GOT3 (cell line): ENCODE data around the gene SUN1.
"Not testable (repeated sequence)": the region's sequence is repeated elsewhere in the genome, so short reads cannot be mapped to it uniquely, and the experiment has no call there.

Source experiments
- DNase-seq: peaks from one replicate; lab custom pipeline; 2025; ENCODE audit warnings: mixed read lengths; lab: John Stamatoyannopoulos, UW

Gene SUN1

DNA sequence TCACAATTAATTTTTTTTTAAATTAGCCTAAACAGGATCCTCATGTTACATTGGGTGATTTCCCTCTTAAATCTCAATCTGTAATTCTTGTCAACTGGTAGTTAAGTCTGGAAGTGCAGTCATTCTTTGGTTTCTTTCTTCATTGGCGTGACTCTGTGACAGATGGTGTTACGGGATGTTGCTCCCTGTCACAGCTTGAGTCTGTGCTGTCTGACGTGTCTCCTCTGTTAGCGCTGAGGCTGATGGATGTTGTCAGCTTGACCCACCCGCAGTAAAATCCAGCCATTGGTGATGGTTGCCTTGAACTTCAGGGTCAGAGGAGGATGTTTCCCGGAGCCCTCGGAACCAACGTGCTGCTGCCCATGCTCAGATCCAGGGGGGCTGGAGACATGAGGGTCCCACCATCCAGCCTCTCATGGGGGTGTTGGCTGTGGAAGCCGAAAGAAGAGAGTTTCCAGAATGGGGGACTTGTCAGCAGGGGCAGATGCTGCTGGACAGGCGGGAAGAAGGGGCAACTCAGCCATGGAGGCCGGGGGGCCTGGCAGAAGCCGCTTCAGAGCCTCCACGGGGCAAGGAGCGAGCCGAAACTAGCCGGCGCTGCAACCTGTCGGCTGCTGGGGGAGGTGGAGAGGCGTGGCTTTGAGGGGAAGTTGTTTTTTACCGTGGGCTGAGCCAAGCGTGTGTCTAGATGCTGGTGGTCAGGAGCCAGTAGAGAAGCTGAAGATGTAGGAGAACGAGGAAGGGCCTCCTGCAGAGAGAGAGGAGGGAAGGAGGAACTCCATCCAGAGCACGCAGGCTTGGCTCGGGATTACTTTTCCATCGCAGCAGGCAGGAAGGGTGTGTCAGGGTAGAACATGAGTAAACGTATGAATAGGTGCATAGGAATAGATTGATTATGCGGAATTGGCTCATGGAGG, 3.5 kb downstream of the SUN1 start:
- no peak for DNase-seq

DNA sequence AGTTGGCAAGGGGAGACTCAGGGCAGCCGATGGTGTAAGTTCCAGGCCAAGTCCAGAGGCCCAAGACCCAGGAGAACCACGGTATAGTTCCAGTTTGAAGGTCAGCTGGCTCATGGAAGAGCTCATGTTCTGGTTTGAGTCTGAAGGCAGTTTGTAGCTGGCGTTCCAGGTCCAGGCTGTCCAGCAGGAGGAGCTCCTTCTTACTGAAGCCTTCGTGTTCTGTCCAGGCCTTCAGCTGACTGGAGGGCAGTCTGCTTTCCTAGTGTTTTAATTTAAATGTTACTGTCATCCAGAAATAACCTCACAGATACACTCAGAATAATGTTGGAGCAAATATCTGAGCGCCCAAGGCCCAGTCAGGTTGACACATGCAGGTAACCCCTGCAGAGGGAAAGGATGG, 4.2 kb downstream of the SUN1 start:
- DNase-seq = no peak

DNA sequence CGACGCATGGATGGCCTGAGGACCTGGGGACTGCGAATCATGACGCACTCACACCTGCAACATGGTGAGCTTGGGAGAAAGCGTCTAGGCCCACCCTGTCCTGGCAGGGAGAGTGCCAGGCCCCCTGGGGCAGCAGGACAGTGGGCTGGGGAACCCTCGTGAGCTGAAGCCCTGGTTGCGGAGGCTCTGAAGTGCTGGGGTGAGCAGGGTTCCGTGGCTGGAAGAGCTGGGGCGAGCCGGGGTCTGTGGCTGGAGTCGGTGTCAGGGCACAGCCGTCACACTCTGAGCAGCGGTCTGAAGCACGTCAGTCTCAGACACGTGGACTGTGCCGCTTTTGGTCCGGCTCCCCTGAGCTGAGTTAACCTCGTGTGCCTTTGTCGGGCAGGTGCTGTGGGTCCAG, 4.7 kb downstream of the SUN1 start:
- DNase-seq = no peak

DNA sequence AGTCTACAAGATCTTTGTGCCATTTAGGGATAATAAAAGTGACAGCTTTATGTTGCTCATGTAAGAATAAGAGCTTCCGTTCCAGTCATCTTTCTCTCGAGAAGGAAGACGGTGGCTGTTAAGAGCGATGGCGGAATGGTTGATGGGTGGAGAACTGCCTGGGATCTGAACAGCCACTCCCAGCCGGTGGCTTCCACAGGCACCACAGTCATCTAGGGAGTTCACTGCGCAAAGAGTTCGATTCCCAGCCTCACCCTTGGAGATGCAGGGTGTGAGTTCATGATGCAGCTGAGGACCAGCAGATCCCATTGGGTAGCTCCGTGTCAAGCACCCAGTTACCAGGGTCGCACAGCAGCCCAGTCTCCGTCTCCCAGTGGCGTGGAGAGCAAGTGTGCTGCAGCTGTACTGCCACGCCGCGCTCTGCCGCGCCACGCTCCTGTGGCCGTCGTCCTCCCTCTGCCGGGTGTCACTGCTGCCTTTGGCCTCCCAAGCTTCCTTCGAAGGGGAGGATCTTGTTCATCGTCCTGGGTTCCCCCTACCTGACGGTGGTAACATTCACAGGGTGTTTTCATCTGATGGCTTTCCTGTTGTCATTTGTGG, 7.8 kb downstream of the SUN1 start:
- DNase-seq = no peak

DNA sequence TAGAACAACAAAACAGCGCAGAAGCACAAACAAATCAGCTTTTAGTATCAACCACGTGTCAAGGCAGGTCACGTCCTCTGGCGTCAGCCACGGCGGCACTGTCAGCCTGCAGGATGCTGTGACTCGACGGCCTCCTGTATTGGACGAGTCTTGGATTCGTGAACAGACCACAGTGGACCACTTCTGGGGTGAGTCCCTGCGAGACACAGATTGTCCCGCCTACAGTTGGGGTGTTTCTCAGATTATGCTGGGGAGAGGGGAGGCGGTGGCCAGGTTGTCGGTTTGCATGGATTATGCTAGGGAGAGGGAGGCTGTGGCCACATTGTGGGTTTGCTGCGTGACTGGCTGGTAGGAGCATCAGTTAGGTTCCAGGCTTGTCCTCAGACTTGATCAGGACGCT, 9.7 kb downstream of the SUN1 start:
- DNase-seq = no peak

DNA sequence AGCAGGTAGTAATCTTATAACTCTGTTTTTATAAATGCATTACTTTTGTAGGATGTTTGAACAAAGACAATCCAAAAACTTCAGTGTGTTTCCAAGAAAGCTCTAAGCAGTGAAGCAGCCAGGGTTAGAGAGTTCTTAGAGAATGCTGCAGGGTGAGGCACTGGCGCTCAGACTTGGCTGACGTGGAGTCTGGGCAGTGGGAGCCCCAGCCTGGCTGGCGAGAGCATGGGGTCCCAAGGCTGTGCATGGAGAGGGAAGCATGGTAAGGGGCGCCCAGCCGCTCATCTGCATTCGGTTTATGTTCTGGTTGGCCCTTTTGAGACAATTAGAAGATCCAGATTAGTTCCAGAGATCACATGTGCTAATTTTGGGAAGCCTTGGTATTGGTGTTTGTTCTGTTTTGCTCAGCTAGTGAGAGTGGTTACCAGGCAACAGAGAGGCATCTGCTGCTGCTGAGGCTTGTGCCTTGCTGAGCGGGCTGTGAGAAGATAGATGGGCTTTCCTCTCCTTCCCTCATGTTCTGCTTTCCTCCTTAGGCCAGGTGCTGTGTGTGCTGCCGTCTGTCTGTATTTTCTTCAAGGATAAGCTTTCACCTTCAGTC, 10.3 kb downstream of the SUN1 start:
- no peak for DNase-seq

DNA sequence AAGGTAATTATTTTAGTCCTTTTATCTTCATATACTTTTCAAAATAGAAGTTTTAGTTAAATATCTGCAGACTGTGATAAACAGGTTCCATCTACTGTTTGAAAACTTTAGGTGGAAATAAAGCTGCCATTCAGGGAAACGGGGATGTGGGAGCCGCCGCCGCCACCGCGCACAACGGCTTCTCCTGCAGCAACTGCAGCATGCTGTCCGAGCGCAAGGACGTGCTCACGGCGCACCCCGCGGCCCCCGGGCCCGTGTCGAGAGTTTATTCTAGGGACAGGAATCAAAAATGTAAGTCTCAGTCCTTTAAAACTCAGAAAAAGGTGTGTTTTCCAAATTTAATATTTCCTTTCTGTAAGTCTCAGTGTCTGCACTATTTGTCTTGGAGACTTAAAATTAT, 11.0 kb downstream of the SUN1 start:
- DNase-seq = no peak

DNA sequence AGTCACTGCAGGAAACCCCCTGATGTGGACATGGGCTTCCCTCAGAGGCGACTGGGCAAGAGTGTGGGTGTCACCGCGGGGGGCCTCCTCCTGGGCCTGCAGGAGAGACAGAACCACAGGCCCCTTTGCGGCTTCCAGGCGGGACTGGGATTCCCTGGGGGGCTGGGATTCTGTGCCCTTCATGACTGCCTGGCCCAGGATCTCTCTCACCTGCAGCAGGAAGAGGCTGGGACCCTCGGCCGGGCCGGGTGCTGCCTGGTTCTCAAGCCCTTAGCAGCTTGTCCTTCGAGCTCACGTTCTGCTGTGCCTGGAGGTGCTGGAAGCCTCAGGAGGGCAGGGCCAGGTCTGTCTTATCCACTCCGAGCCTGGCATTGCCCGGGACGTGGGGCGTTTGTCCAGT, 11.8 kb downstream of the SUN1 start:
- no peak for DNase-seq

DNA sequence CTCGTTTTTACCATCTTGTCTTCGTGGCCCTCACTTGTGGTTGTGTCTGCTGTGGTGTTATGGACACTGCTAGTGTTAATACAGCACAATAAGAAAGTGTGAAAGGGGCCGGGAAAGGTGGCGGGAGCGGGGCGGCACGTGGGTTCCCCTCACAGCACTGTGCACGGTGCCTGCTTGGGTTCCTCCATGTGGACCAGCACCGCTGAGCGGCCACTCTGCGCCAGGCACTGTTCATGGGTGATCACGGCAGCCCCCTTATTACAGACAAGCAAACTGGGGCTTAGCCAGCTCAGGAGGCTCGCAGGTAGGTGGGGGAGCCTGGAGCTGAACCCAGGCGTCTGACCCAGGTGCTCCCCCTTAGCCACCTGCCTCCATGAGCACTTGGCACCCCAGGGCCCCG, 12.2 kb downstream of the SUN1 start:
- DNase-seq = no peak

DNA sequence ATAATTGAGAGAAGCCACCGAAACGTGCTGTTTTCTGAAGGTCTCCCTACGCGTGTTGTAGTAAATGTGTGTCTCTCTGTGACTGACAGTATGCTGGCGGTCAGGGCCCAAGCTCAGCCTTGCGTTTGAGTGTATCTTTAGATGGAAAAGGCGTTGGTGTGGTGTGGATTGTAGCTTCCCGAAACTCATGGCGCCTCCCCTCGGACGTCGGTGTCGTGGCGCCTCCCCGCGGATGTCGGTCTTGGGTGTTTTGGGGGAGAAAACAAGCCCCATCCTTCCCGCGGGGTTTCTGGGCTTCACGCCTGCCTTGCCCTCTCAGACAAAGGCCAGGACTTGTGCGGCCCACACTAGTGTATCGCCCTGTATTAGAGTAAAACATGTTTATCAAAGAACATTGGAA, 12.8 kb downstream of the SUN1 start:
- DNase-seq = no peak

DNA sequence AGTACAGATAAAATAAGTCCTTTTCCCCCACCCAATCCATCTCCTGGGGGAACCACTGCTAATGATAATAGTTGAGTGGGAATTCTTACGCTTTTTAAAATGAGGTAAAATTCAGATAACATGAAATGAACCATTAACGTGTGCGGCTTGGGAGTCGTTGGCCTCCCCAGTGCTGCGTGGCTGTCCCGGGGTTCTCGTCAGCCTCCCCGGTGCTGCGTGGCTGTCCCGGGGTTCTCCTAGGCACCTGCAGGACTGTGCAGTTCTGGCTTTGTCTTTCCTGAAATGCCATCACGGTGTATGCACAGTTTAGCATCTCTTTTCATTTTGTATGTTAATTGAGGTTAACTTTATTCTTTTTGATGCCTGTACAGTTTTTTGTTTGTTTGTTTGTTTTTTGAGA, 13.5 kb downstream of the SUN1 start:
- no peak for DNase-seq

DNA sequence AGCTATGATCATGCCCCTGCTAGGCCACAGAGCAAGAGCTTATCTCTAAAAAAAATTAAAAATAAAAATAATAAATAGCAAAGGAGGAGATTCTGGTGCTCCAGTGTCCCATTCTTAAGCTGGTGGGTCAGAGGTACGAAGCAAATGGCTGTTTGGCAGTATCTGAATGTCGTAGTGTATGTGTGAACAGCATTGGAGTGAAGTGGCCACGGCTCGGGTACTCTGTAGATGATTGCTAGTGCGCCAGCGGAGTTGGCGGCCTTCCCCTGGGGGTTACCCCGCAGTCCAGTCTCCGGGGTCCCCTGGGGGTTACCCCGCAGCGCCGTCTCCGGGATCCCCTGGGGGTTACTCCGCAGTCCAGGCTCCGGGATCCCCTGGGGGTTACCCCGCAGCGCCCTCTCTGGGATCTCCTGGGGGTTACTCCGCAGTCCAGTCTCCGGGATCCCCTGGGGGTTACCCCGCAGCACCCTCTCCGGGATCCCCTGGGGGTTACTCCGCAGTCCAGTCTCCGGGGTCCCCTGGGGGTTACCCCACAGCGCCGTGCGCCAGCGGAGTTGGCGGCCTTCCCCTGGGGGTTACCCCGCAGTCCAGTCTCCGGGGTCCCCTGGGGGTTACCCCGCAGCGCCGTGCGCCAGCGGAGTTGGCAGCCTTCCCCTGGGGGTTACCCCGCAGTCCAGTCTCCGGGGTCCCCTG, 14.8 kb downstream of the SUN1 start:
- not testable (repeated sequence) for DNase-seq

DNA sequence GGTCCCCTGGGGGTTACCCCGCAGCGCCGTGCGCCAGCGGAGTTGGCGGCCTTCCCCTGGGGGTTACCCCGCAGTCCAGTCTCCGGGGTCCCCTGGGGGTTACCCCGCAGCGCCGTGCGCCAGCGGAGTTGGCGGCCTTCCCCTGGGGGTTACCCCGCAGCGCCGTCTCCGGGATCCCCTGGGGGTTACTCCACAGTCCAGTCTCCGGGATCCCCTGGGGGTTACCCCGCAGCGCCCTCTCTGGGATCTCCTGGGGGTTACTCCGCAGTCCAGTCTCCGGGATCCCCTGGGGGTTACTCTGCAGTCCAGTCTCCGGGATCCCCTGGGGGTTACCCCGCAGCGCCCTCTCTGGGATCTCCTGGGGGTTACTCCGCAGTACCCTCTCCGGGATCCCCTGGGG, 15.5 kb downstream of the SUN1 start:
- not testable (repeated sequence) for DNase-seq

DNA sequence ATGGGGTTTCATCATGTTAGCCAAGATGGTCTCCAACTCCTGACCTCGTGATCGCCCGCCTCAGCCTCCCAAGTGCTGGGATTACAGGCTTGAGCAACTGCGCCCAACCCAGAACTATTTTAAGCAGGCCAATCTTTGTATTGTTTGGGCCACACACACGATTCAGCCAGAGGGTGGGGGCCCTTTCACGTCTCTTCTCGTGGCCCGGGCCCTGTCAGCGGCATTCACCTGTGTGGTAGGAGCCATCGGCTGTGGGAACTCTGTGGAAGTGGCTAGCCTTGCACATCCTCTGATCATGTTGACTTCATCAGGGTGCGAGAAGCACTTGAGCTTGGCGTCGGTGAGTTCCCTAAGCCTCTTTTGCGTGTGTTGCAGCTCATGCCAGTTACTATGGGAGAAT, 16.9 kb downstream of the SUN1 start:
- no peak for DNase-seq

DNA sequence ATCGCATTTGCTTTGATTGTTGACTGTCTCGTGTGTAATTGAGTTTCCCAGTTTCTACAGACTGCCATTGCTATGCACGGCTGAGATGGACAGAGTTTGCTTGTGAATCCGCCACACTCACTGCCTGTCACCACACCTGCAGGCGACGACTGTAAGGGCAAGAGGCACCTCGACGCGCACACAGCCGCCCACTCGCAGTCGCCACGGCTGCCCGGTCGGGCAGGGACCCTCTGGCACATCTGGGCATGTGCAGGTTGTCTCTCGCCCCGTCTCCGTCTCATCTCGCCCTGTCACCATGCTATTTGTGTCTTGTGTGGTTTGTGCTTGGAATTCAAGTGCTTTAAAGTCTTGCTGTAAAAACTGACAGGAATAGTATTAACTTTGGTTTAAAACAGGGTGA, 17.5 kb downstream of the SUN1 start:
- DNase-seq = no peak

DNA sequence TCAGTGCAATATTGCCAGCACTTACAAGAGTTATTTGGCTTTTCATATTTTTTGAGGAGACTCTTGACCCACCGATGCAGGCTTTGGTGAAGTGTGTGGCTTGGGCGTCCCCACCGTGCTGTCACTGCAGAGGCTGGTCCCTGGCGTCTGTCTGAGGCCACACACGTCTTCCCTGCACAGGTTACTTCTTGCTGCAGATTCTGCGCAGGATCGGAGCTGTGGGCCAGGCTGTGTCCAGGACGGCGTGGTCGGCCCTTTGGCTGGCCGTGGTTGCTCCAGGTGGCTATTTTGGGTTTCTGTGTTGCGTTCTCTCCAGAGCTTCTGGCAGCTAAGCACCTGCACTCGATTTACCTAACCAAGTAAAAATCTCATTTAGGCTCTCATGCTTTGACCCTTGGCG, 18.9 kb downstream of the SUN1 start:
- DNase-seq = no peak

DNA sequence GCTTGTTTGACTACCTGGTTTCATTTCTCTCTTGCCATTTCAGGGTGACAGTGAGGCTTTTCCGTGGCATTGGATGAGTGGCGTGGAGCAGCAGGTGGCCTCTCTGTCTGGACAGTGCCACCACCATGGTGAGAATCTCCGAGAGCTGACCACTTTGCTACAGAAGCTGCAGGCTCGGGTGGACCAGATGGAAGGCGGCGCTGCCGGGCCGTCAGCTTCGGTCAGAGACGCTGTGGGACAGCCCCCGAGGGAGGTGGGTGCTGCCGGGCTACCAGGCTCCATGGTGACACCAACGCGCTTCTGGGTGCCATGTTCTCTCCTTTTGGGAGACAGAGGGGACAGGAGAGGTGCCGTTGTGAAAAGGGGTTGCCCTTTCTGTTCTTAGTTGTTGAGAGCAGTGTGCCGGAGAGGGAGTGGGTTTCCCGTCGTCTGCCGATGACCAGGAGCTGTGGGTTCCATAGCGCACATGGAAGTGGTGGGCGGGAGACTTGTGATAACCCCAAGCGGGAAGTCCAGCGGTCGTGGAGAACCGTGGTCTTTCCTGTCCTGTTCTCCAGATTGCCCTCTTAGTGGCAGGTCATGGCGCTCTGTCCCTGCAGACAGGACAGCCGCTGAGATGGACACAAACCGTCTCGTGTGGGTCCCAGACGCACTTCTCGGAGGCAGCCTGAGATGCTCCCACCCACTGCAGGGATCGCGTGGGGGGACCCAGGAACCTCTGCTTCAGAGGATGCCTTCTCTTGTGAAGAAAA, 21.3 kb downstream of the SUN1 start:
- DNase-seq = no peak

DNA sequence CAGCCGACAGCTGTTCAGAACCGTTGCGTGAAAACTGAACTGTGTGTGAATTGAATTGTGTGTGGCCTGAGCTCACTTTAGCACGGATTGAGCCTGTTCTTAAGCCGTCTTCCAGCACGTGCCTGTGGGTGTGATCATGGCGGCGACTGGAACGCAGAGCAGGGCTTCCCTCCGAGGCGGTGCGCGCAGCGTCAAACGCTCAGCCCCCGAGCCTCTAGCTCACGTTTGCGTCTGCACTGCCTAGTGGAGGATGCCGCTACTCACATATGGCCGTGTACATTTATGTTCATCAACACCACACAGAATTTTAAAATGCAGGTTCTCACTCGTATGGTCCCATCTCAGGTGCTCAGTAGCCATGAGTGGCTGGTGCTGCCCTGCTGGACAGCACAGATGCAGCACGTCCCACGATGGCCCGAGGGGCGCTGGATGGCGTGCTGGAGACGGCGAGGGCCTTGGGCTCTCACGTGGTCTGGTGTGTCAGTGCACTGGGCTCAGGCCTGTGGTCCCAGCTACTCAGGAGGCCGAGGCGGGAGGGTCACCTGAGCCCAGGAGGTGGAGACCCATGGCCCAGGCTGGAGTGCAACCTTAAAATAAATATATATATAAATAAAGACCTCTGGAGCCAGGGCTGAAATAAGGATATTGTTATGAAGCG, 22.0 kb downstream of the SUN1 start:
- no peak for DNase-seq

DNA sequence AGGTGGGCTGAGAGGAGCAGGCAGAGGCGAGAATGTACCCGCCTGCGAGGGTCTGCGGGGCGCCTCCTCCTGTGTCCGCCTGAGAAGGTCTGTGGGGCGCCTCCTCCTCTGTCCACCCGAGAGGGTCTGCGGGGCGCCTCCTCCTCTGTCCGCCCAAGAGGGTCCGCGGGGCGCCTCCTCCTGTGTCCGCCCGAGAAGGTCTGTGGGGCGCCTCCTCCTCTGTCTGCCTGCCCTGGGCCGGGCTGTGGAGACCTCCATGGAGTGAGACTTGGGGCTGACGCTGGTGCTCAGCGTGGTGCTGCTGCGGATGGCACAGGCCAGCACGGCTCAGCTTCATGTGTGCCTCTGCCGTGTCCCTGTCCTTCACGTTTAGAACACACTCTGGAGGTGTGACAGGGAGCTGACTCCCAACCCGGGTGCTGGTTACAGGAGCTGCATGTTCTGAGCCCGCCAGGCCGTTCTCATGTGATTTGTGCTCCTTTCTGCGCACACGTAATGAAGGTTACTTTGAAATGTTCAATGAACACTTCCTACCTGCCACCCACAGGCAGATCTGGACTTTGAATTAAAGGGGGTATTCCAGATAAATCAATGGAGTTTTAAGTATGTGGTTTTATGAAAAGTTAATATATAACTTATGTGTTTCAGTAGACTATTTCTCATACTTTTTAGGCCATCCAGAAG, 23.6 kb downstream of the SUN1 start:
- no peak for DNase-seq

DNA sequence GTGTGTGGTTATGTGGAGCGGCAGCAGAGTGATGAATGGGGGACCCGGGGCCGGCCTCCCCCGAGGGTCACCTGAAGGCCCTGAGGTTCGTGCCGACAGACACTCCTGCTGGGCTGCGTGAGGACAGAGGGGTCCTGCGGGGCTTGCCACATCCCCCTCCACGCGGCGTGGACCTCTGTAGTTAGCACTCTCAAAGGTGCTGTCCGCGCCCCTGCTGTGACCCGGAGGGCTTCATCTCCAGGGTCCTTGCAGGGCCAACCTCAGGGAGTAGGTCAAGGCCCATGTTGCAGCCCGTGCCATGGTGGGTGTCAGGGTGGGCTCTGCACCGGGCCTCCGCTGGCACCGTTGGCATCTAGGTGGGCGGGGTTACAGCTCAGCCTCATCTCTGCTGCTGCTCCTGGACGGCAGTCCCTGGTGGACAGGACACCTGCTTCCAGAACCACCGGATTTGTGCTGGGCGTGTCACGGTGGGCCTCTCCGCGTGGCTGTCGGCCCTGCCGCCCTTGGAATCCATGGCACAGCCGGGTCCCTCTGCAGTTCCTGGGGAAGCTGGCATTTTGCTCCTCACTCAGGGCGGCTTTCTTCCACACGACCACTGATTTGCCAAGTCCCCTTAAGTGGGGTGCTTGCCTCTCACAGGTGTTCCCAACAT, 24.3 kb downstream of the SUN1 start:
- no peak for DNase-seq
